ENCODE data around the gene TRAF3IP1. TPM values are rescaled to one million over a fixed set of nuclear protein-coding genes. Genes with fewer than 3 reads are reported as not detected.

Gene TRAF3IP1
- total RNA-seq, 1 donor from 2014 or later, result 21.7 TPM

DNA sequence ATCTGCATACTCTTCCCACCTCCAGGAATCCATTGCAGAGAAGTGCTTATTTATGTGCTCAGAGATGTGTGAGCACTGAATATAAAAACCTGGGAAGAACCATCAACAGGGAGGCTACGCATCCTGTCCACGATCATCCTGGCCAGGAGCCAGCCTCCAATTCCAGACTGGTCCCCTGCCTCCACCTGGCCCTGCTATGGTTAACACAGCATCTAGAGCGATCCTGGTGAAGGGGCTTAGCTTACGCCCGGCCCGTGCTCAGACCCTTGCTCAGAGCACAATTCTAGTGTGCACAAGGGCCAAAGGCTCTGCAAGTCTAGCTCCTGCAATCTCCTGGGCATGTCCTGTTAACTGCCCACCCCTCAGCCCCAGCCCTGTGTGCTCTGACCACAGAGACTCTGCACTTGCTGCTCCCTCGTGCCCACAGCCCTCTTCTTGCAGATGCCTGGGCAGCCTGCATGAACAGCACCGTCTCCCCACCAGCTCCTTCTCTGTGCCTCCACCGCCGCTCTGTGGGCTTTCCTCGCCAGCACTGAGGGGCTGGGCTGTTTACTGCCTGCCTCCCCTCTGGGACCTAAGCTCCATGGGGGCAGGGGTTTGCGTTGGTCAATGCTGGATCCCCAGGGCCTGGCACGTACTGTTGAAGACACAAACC, 38.4 kb upstream of the TRAF3IP1 start:
- intact Hi-C loops (cut with DNase I), result no loop called here
- TF ChIP-seq, protein P1, sequence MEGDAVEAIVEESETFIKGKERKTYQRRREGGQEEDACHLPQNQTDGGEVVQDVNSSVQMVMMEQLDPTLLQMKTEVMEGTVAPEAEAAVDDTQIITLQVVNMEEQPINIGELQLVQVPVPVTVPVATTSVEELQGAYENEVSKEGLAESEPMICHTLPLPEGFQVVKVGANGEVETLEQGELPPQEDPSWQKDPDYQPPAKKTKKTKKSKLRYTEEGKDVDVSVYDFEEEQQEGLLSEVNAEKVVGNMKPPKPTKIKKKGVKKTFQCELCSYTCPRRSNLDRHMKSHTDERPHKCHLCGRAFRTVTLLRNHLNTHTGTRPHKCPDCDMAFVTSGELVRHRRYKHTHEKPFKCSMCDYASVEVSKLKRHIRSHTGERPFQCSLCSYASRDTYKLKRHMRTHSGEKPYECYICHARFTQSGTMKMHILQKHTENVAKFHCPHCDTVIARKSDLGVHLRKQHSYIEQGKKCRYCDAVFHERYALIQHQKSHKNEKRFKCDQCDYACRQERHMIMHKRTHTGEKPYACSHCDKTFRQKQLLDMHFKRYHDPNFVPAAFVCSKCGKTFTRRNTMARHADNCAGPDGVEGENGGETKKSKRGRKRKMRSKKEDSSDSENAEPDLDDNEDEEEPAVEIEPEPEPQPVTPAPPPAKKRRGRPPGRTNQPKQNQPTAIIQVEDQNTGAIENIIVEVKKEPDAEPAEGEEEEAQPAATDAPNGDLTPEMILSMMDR (IDR thresholded peaks at IDR 0.05), result no peak
- Histone ChIP-seq H3K27me3 (ENCODE audit: low read depth) (no peaks in the 10 kb centered on the region), H3K27ac (no peak overlapping the region), H3K36me3 (peaks cover 9% of the 10 kb centered on the region), H3K4me1 (peaks cover 56% of the 10 kb centered on the region), H3K9me3 (no peaks in the 10 kb centered on the region), H3K4me3 (no peak overlapping the region)
- DNase-seq, result peak; percentile 37
- ATAC-seq, result no peak

DNA sequence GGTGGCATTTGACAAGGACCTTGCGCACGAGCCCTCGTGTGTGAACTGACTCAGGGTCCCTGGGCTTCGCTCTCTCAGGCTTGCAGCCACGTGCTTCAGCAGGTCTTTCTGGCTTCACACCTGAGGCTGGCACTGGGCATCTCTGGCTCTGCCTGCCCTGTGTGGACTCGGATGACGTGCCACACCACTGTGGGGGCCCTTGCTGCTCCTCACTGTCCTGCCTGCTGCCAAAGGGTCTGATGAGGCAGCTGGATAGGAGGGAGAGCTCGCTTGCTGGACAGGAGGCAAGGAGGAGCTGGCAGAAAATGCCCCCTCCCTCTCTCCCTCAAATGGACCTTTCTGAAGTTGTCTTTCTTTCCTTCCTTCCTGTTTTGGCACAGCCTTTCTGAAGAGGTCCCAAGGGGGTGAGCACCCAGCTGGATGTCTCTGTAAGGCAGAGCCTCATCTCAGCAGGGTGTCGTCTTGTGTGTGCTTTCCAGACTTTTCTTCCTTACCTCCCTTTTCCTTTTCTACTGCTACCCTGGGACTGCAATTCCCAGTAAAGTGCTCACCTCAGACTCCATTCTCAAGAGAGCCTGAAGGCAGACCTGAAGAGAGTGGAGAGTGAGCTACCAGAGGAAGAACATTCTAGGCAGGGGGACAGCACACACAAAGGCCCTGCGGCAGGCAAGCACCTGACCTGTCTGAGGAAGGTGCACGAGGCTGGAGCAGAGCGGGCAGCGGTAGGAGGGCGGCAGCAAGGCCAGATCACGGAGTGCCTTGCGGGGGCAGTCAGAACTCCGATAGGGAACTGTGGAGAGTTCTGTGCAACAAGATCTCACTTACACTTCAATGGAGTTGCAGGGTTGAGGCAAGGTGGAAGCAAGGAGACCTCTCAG, 37.2 kb upstream of the TRAF3IP1 start:
- H3K4me3 ChIP-seq, result no peak overlapping the region
- peaks cover 64% of the 10 kb centered on the region for H3K4me1 ChIP-seq
- peak; percentile 42 for DNase-seq
- TF ChIP-seq, protein P1 (IDR thresholded peaks at IDR 0.05), result no peak
- no peaks in the 10 kb centered on the region for H3K9me3 ChIP-seq
- intact Hi-C loops (cut with DNase I), result no loop called here
- H3K36me3 ChIP-seq, result no peaks in the 10 kb centered on the region
- no peak for ATAC-seq
- no peak overlapping the region for H3K27ac ChIP-seq
- no peaks in the 10 kb centered on the region for H3K27me3 ChIP-seq (ENCODE audit: low read depth)

DNA sequence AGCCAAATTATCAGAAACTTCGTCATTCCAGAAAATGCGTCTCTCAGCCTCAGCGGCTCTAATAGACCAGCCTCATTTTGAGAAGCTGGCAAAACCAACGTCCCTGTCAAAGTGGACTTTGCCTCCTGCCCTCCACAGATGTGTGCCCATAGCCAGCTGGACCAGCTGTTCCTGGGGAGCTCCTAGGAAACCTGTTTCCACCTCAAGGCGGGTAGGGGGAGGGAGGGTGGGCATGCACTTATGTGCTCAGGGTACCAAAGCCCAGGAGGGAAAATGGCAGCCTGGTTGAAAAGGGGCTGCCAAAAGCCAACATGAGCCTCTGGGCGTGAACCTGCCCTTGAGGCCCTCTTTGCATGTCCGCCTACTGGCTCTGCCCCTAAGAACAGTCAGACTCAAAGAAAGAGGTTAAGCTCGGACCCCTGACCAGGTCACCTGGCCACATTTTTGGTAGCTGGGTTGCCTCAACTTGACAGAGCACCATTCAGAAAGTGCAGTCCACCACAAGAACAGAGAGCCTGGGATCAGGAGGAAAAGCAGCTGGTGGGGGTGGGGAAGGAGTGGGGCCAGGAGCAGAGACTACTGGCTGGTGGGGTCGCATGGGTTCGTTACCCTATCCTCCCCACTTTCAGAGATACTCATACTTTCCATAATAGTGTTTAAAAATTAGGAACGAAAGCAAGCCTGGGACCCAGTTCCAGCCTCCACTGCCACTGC, 35.4 kb upstream of the TRAF3IP1 start:
- peak; percentile 11 for DNase-seq
- Histone ChIP-seq H3K4me1 (peaks cover 74% of the 10 kb centered on the region), H3K27ac (peak overlapping the region; percentile 93), H3K9me3 (no peaks in the 10 kb centered on the region), H3K27me3 (ENCODE audit: low read depth) (no peaks in the 10 kb centered on the region), H3K36me3 (no peaks in the 10 kb centered on the region), H3K4me3 (no peak overlapping the region)
- intact Hi-C loops (cut with DNase I), result no loop called here
- TF ChIP-seq, protein P1 (IDR thresholded peaks at IDR 0.05), result no peak
- no peak for ATAC-seq

DNA sequence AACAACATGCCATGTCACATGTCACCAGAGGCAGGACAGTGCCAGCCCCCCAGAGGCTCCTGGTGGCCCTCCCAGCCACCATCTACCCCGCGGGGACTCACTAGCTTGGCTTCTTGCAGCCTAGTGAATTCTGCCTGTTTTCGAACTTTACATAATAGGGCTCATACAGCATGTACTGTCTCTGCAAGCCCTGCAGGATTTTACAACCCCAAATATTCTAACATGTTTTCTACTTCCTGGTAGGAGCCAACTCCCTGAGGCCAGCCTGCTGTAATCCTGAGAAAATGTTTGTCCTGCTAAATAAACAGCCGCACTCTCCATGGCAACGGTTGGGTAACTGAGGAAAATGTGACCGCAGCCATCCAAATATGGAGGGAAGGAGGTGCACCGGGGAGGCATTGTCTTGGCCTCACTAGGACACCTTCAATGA, 34.6 kb upstream of the TRAF3IP1 start:
- H3K27ac ChIP-seq, result peak overlapping the region; percentile 93
- DNase-seq (peak; percentile 87), ATAC-seq (peak; percentile 60 to 62)
- no peak overlapping the region for H3K4me3 ChIP-seq
- no peaks in the 10 kb centered on the region for H3K36me3 ChIP-seq
- peaks cover 74% of the 10 kb centered on the region for H3K4me1 ChIP-seq
- H3K27me3 ChIP-seq (ENCODE audit: low read depth), result no peaks in the 10 kb centered on the region
- no peaks in the 10 kb centered on the region for H3K9me3 ChIP-seq
- intact Hi-C loops (cut with DNase I), result no loop called here
- TF ChIP-seq, protein P1 (IDR thresholded peaks at IDR 0.05), result no peak

DNA sequence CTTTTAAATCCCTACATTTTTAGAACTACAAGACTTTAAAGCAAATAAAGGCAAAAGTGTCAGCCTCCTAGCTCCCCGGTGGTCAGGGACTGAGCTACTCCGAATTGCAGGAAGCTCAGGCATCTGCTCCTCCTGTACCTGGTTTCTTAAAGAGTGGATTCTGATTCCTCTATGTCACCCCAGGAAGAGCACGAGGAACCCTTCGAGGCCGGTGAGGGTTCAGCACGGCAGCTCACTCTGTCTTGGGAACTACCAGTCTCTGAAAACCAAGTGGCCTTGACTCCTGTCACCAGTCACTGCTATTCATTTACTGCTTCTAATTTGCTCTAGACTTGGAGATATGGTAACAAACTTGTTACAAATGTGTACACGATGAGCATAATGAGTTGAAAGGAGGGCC, 34.2 kb upstream of the TRAF3IP1 start:
- Histone ChIP-seq H3K9me3 (no peaks in the 10 kb centered on the region), H3K27ac (peak overlapping the region; percentile 93), H3K27me3 (ENCODE audit: low read depth) (no peaks in the 10 kb centered on the region), H3K4me1 (peaks cover 70% of the 10 kb centered on the region), H3K4me3 (no peak overlapping the region), H3K36me3 (no peaks in the 10 kb centered on the region)
- ATAC-seq (no peak), DNase-seq (no peak)
- TF ChIP-seq, protein P1 (IDR thresholded peaks at IDR 0.05), result no peak
- intact Hi-C loops (cut with DNase I), result no loop called here
